Right lobe of liver (tissue), 6 donors: ENCODE results near the gene EDNRA. TPM values are rescaled to one million over a fixed set of nuclear protein-coding genes. Genes with fewer than 3 reads are reported as not detected.

ENCODE experiments used
- ATAC-seq, 4 donors: fragments of 200-7000 bp; cut with Tn5 transposase; one replicate each; pipeline ENCODE4 v1.9.1; 2020; ENCODE audit warnings: mild to moderate bottlenecking in 4 of 4, moderate library complexity in 4 of 4
- DNase-seq, 3 donors: peaks; one replicate each; pipeline ENCODE4 v3.0.0-alpha.2; 2020
- H3K27ac ChIP-seq, 3 donors: fragments of 200-600 bp; one replicate each; pipeline ENCODE4 v1.8.0; 2022
- H3K27me3 ChIP-seq, 2 donors: fragments of 200-600 bp; one replicate each; pipeline ENCODE4 v1.8.0; 2022
- H3K36me3 ChIP-seq, 4 donors: fragments of 200-600 bp; sonication (generic) in 1 of 4; one replicate each; pipeline versions ENCODE4 v1.5.1 to v1.8.0; 2017 to 2022; ENCODE audit warnings: control low read depth in 1 of 4
- H3K4me1 ChIP-seq, 4 donors: fragments of 200-600 bp; sonication (generic) in 1 of 4; one replicate each; pipeline versions ENCODE4 v1.5.1 to v1.8.0; 2017 to 2022; ENCODE audit warnings: control low read depth in 1 of 4
- H3K4me3 ChIP-seq, 3 donors: fragments of 200-600 bp; one replicate each; pipeline ENCODE4 v1.8.0; 2022
- H3K9me3 ChIP-seq, 4 donors: fragments of 200-600 bp; sonication (generic) in 1 of 4; one replicate each; pipeline versions ENCODE4 v1.5.1 to v1.8.0; 2017 to 2022; ENCODE audit warnings: control low read depth in 1 of 4
- POLR2A ChIP-seq: fragments of 450-650 bp; IDR thresholded peaks from one replicate; pipeline ENCODE4 v1.6.1; 2017; ENCODE audit warnings: antibody characterized with exemption, mild to moderate bottlenecking
- WGBS: methylation state at CpG from one replicate; pipeline ENCODE4 v1.1.6; 2018; ENCODE audit warnings: low coverage, low lambda C conversion rate; ENCODE audit not compliant: insufficient coverage; ENCODE audit errors: missing lambda C conversion rate; 5-methylcytosine and 5-hydroxymethylcytosine counted together
- intact Hi-C, 2 donors: fragments of 100-400 bp; cut with DNase I; formaldehyde crosslinking; loops; one replicate each; pipeline versions ENCODE4 v1.11.2 to v1.14.1; 2022
- total RNA-seq, 6 experiments: library from RNA; depleted of rRNA in 2 of 6; stranded (reverse); fragments of >200 nt in 2 of 6; fragmentation: NEBNext Ultra II Directional in 3 of 6; extraction: Animal tissue kit (Norgen Biotek cat#: 25700) in 3 of 6; gene quantifications; one replicate each; pipeline versions ENCODE4 v1.1.0 to v1.2.4, GENCODE V29; 2016 to 2023
- TF ChIP-seq, protein P1 (sequence below), 4 donors: fragments of 200-600 bp in 3 of 4; fragments of 450-650 bp in 1 of 4; IDR thresholded peaks; one replicate each; pipeline versions ENCODE4 v1.5.1 to v1.8.0; 2016 to 2022; ENCODE audit warnings: antibody characterized with exemption in 4 of 4, mild to moderate bottlenecking in 2 of 4
- donor health status: DM: no; HTN: yes; CAD: no.
- donor health status: DM: no; HTN: no; CAD: no.
- donor health status: DM: no; HTN: no; CAD: no.
- donor health status: DM: no; HTN: yes; CAD: no.
- donor health status: DM: no; HTN: yes; CAD: no.

EDNRA gene
- total RNA-seq, 6 experiments from 2014 or later, result 0.61 to 1.2 (median 0.92) TPM

DNA sequence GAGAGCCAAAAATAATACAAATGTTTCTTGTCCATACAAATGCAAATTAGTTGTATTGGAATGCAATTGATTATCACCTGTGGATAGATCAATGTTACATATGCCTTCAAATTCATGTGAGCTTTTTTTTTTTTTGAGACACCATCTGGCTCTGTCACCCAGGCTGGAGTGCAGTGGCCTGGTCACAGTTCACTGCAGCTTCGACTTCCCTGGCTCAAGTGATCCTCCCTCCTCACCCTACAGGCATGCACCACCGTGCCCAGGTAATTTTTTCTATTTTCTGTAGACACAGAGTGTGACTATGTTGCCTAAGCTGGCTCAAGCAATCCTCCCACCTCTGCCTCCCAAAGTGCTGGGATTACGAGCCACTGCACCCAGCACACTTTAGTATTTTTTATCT, 97.7 kb downstream of the EDNRA start:
- Histone ChIP-seq H3K4me3 (no peak overlapping the region), H3K27ac (no peak overlapping the region), H3K9me3 (no peaks in the 10 kb centered on the region), H3K36me3 (no peaks in the 10 kb centered on the region), H3K4me1 (no peaks in the 10 kb centered on the region), H3K27me3 (no peaks in the 10 kb centered on the region)
- ATAC-seq (no peak), DNase-seq (no peak)
- WGBS, result 59% methylated on average over 3 of the region's 3 CpGs
- TF ChIP-seq, protein P1, sequence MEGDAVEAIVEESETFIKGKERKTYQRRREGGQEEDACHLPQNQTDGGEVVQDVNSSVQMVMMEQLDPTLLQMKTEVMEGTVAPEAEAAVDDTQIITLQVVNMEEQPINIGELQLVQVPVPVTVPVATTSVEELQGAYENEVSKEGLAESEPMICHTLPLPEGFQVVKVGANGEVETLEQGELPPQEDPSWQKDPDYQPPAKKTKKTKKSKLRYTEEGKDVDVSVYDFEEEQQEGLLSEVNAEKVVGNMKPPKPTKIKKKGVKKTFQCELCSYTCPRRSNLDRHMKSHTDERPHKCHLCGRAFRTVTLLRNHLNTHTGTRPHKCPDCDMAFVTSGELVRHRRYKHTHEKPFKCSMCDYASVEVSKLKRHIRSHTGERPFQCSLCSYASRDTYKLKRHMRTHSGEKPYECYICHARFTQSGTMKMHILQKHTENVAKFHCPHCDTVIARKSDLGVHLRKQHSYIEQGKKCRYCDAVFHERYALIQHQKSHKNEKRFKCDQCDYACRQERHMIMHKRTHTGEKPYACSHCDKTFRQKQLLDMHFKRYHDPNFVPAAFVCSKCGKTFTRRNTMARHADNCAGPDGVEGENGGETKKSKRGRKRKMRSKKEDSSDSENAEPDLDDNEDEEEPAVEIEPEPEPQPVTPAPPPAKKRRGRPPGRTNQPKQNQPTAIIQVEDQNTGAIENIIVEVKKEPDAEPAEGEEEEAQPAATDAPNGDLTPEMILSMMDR (IDR thresholded peaks at IDR 0.05), result no peak
- no peak for TF ChIP-seq POLR2A
- intact Hi-C loops, result no loop called here

DNA sequence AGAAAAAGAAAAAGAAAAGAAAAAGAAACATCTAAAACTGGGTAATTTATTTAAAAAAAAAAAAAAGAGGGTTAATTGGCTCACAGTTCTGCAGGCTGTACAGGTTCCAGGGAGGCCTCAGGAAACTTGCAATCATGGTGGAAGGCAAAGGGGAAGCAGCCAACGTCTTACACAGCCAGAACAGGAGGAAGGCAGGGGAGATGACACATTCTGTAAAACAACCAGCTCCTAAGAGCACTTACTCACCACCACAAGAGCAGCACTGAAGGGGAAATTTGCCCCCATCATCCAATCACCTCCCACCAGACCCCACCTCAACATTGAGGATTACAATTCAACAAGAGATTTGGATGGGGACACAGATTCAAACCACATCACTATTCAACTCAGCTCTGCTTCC, 99.5 kb downstream of the EDNRA start:
- H3K27ac ChIP-seq, result no peak overlapping the region
- no peaks in the 10 kb centered on the region for H3K9me3 ChIP-seq
- no peaks in the 10 kb centered on the region for H3K4me1 ChIP-seq
- no peaks in the 10 kb centered on the region for H3K27me3 ChIP-seq
- no peak overlapping the region for H3K4me3 ChIP-seq
- no peak for DNase-seq
- no peak for TF ChIP-seq POLR2A
- TF ChIP-seq, protein P1 (IDR thresholded peaks at IDR 0.05), result no peak
- no peak for ATAC-seq
- 13% methylated on average over 1 of the region's 1 CpG for WGBS
- intact Hi-C loops, result no loop called here
- no peaks in the 10 kb centered on the region for H3K36me3 ChIP-seq

DNA sequence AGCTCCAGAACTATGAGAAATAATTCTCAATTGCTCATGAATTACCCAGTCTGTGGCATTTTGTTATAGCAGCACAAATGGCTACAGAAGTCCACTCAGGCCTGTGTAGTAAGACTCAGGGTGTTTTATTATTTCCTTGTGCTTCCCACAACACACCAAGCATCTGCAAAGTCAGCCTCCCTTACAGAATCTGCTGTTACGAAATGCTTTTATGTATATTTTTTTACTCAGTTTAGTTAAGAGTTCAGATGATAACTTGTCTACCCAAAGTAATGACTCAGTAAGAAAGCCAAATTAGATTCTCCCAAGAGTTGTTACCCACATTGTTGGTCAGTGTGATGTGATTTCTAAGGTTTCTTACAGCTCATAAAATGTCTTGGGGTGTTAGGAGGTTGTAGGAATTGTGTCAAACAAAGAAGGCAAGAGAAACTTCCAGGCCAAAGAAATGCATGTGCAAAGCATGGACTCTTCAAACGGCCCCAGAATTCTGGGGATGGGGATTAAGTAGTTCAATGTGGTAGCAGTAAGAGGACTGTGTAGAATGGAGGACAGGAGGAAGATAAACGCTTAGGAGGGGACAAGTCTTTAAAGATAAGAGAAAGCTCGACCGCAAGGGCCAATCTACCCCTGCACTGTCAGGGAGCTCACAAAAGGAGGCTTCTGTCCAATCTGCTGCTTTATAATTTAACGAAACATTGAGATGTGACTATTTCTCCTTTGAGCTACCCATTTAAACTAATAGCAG, 100.9 kb downstream of the EDNRA start:
- H3K36me3 ChIP-seq, result no peaks in the 10 kb centered on the region
- no peak for TF ChIP-seq POLR2A
- TF ChIP-seq, protein P1 (IDR thresholded peaks at IDR 0.05), result no peak
- no peaks in the 10 kb centered on the region for H3K4me1 ChIP-seq
- intact Hi-C loops, result no loop called here
- H3K27ac ChIP-seq, result no peak overlapping the region
- 60% methylated on average over 6 of the region's 6 CpGs for WGBS
- ATAC-seq (no peak), DNase-seq (no peak)
- H3K9me3 ChIP-seq, result no peaks in the 10 kb centered on the region
- H3K4me3 ChIP-seq, result no peak overlapping the region
- H3K27me3 ChIP-seq, result no peaks in the 10 kb centered on the region

GRCh38 chr4:147582386-147583060, 101.6 kb downstream of the EDNRA start:
- Histone ChIP-seq H3K27me3 (peaks cover 0 to 2% of the 10 kb centered on the region in 2 donors), H3K4me1 (no peaks in the 10 kb centered on the region), H3K36me3 (no peaks in the 10 kb centered on the region), H3K9me3 (no peaks in the 10 kb centered on the region), H3K4me3 (no peak overlapping the region), H3K27ac (no peak overlapping the region)
- ATAC-seq (no peak), DNase-seq (no peak)
- TF ChIP-seq, protein P1 (IDR thresholded peaks at IDR 0.05), result no peak
- no peak for TF ChIP-seq POLR2A
- intact Hi-C loops, result no loop called here
